Liver (tissue), 9 donors: ENCODE results near the gene ASB12. TPM values are rescaled to one million over a fixed set of nuclear protein-coding genes. Genes with fewer than 3 reads are reported as not detected.

ENCODE experiments used
- DNase-seq: peaks from one replicate; pipeline ENCODE4 v3.0.0-alpha.2; 2017; ENCODE audit warnings: low spot score
- H3K27ac ChIP-seq, 2 donors: one replicate each; pipeline ENCODE4 v1.7.0; 2013; ENCODE audit warnings: inconsistent platforms in 2 of 2, low read length in 2 of 2, control low read depth in 1 of 2, low read depth in 1 of 2, mild to moderate bottlenecking in 1 of 2
- H3K27me3 ChIP-seq, 4 donors: one replicate each; pipeline versions ENCODE4 v1.6.1 to v1.7.0; 2013; ENCODE audit warnings: low read length in 3 of 4, inconsistent platforms in 1 of 4, mild to moderate bottlenecking in 1 of 4, moderate library complexity in 1 of 4; ENCODE audit not compliant: control insufficient read depth in 4 of 4, insufficient read depth in 4 of 4
- H3K36me3 ChIP-seq, 4 donors: one replicate each; pipeline versions ENCODE4 v1.6.1 to v1.7.0; 2013; ENCODE audit warnings: low read length in 3 of 4, mild to moderate bottlenecking in 3 of 4, low read depth in 1 of 4, moderate library complexity in 1 of 4; ENCODE audit not compliant: control insufficient read depth in 4 of 4, insufficient read depth in 3 of 4
- H3K4me1 ChIP-seq, 4 donors: one replicate each; pipeline versions ENCODE4 v1.6.1 to v1.7.0; 2013; ENCODE audit warnings: low read length in 3 of 4, mild to moderate bottlenecking in 3 of 4, moderate library complexity in 1 of 4; ENCODE audit not compliant: control insufficient read depth in 4 of 4, insufficient read depth in 4 of 4
- H3K4me3 ChIP-seq, 3 donors: one replicate each; pipeline versions ENCODE4 v1.6.1 to v1.7.0; 2013; ENCODE audit warnings: low read length in 3 of 3, control low read depth in 1 of 3, low read depth in 1 of 3, mild to moderate bottlenecking in 1 of 3
- H3K9ac ChIP-seq, 2 donors: one replicate each; pipeline ENCODE4 v1.7.0; 2013; ENCODE audit warnings: low read length in 2 of 2, mild to moderate bottlenecking in 2 of 2, moderate library complexity in 2 of 2, control low read depth in 1 of 2, low read depth in 1 of 2
- H3K9me3 ChIP-seq, 4 donors: one replicate each; pipeline versions ENCODE4 v1.6.1 to v1.7.0; 2013; ENCODE audit warnings: low read length in 3 of 4; ENCODE audit not compliant: control insufficient read depth in 4 of 4
- FOXA1 ChIP-seq: IDR thresholded peaks from 2 replicates; pipeline ENCODE4 v1.6.1; 2016; ENCODE audit warnings: antibody characterized with exemption
- FOXA2 ChIP-seq: IDR thresholded peaks from 2 replicates; pipeline ENCODE4 v1.6.1; 2016; ENCODE audit warnings: antibody characterized with exemption
- GABPA ChIP-seq, 2 donors: IDR thresholded peaks in 1 of 2; conservative IDR thresholded peaks in 1 of 2; 2 replicates each; pipeline ENCODE4 v1.6.1; 2016; ENCODE audit warnings: antibody characterized with exemption in 2 of 2, mild to moderate bottlenecking in 1 of 2, moderate library complexity in 1 of 2
- HNF4A ChIP-seq, 2 donors: conservative IDR thresholded peaks; 2 replicates each; pipeline ENCODE4 v1.6.1; 2016; ENCODE audit warnings: antibody characterized with exemption in 2 of 2, mild to moderate bottlenecking in 2 of 2
- HNF4G ChIP-seq: IDR thresholded peaks from 2 replicates; pipeline ENCODE4 v1.6.1; 2016; ENCODE audit warnings: antibody characterized with exemption
- JUND ChIP-seq, 2 donors: IDR thresholded peaks; 2 replicates each; pipeline ENCODE4 v1.6.1; 2016; ENCODE audit warnings: antibody characterized with exemption in 2 of 2
- RAD21 ChIP-seq, 2 donors: IDR thresholded peaks; 2 replicates each; pipeline ENCODE4 v1.6.1; 2016; ENCODE audit warnings: antibody characterized with exemption in 2 of 2, mild to moderate bottlenecking in 2 of 2
- SP1 ChIP-seq: IDR thresholded peaks from 2 replicates; pipeline ENCODE4 v1.6.1; 2018; ENCODE audit warnings: antibody characterized with exemption, mild to moderate bottlenecking
- TAF1 ChIP-seq: conservative IDR thresholded peaks from 2 replicates; pipeline ENCODE4 v1.6.1; 2016; ENCODE audit warnings: antibody characterized with exemption, mild to moderate bottlenecking
- YY1 ChIP-seq: IDR thresholded peaks from 2 replicates; pipeline ENCODE4 v1.6.1; 2016; ENCODE audit warnings: antibody characterized with exemption, mild to moderate bottlenecking
- WGBS: extraction: QIAGEN DNeasy Blood & Tissue Kit; methylation state at CpG from one replicate; pipeline ENCODE4 v1.1.7; 2013; 5-methylcytosine and 5-hydroxymethylcytosine counted together
- polyA plus RNA-seq, 2 donors: library from polyadenylated mRNA; stranded (reverse) in 1 of 2; unstranded in 1 of 2; fragments of 200-250 nt in 1 of 2; fragments of >200 nt in 1 of 2; fragmentation: Nextera tagmentation in 1 of 2; extraction: Ambion mirVana in 1 of 2; gene quantifications; one replicate each; pipeline versions ENCODE4 v1.2.1 to v1.2.3, GENCODE V29; 2013 to 2015
- total RNA-seq, 2 donors: library from RNA; depleted of rRNA; stranded (reverse); fragments of >200 nt; gene quantifications; one replicate each; pipeline ENCODE4 v1.2.3, GENCODE V29; 2014
- TF ChIP-seq, protein P1 (sequence below): IDR thresholded peaks from 2 replicates; pipeline ENCODE4 v1.6.1; 2016; ENCODE audit warnings: antibody characterized with exemption
- TF ChIP-seq, protein P2 (sequence below): IDR thresholded peaks from 2 replicates; pipeline ENCODE4 v1.6.1; 2016; ENCODE audit warnings: antibody characterized with exemption
- TF ChIP-seq, protein P3 (sequence below): fragments of 150-350 bp; IDR thresholded peaks from 2 replicates; pipeline ENCODE4 v1.5.1; 2017; ENCODE audit warnings: improper control_type of control experiment, low read depth, low read length; ENCODE audit not compliant: missing input control
- TF ChIP-seq, protein P4 (sequence below): IDR thresholded peaks from 2 replicates; pipeline ENCODE4 v1.6.1; 2016; ENCODE audit warnings: antibody characterized with exemption, mild to moderate bottlenecking
- TF ChIP-seq, protein P5 (sequence below): IDR thresholded peaks from 2 replicates; pipeline ENCODE4 v1.6.1; 2016; ENCODE audit warnings: antibody characterized with exemption
- donor health status: healthy.
- donor health status: healthy.
- donor health status: healthy.
- donor health status: healthy.
- donor health status: healthy.

ASB12 gene
- total and polyA plus RNA-seq, 4 donors, result 0.03 TPM; not detected in 3

DNA sequence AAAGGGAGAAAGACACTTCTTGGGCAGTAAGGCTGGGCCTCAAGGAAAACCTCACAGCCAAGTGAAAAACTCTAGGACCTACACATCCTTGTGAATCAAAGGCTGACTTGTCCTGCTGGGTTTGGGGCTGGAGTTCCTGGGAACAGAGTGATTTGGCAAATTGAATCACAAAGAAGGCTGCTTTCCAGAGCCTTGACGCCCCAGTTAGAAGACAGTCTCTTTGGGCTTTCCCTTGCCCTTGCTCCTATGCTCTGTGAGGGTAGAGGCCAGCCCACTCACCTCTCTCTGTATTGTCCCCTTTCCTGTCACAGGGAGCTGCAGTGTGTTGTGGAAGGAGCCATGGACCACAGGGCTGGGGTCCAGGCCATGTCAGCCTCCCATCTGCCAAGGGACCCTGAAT lies 34.5 kb downstream of the ASB12 start:
- WGBS, result 92% methylated on average over 1 of the region's 1 CpG

DNA sequence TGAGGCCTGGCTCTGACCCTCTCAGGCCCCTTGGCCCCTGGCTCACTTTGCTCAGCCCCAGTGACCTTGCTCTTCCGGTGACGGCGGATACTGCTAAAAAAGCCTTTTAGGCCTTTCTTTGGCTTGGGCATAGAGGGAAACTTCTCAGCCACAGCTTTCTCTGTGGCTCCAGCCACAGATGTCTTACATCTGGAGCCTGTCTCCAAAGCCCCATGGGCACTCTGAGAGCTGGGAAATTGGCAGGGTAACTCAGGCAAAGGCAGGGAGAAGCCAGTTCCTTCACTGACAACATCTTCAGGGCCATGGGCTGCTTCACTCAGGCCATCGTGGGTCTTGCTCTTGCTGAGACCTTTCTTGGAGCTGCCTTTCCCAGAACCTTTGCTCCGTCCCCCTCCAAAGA lies 37.7 kb downstream of the ASB12 start:
- Histone ChIP-seq H3K4me3 (no peak overlapping the region), H3K9me3 (no peaks in the 10 kb centered on the region), H3K27me3 (no peaks in the 10 kb centered on the region), H3K36me3 (peaks cover 3 to 19% (median 9%) of the 10 kb centered on the region in 4 donors), H3K9ac (no peak overlapping the region), H3K4me1 (no peaks in the 10 kb centered on the region), H3K27ac (no peak overlapping the region)
- TF ChIP-seq, protein P1, sequence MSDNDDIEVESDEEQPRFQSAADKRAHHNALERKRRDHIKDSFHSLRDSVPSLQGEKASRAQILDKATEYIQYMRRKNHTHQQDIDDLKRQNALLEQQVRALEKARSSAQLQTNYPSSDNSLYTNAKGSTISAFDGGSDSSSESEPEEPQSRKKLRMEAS, result no peak
- TF ChIP-seq, protein P2, sequence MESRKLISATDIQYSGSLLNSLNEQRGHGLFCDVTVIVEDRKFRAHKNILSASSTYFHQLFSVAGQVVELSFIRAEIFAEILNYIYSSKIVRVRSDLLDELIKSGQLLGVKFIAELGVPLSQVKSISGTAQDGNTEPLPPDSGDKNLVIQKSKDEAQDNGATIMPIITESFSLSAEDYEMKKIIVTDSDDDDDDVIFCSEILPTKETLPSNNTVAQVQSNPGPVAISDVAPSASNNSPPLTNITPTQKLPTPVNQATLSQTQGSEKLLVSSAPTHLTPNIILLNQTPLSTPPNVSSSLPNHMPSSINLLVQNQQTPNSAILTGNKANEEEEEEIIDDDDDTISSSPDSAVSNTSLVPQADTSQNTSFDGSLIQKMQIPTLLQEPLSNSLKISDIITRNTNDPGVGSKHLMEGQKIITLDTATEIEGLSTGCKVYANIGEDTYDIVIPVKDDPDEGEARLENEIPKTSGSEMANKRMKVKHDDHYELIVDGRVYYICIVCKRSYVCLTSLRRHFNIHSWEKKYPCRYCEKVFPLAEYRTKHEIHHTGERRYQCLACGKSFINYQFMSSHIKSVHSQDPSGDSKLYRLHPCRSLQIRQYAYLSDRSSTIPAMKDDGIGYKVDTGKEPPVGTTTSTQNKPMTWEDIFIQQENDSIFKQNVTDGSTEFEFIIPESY, result no peak
- TF ChIP-seq FOXA2 (no peak), SP1 (no peak)
- DNase-seq, result no peak
- WGBS, result 92% methylated on average over 5 of the region's 5 CpGs

More for the DNA sequence above, 34.5 kb downstream of the ASB12 start:
- no peak overlapping the region for H3K9ac ChIP-seq
- H3K36me3 ChIP-seq, result peaks cover 0 to 17% (median 6%) of the 10 kb centered on the region in 4 donors
- peaks cover 0 to 10% (median 4%) of the 10 kb centered on the region in 4 donors for H3K4me1 ChIP-seq
- no peak overlapping the region for H3K4me3 ChIP-seq
- H3K27me3 ChIP-seq, result no peaks in the 10 kb centered on the region
- TF ChIP-seq, protein P3, sequence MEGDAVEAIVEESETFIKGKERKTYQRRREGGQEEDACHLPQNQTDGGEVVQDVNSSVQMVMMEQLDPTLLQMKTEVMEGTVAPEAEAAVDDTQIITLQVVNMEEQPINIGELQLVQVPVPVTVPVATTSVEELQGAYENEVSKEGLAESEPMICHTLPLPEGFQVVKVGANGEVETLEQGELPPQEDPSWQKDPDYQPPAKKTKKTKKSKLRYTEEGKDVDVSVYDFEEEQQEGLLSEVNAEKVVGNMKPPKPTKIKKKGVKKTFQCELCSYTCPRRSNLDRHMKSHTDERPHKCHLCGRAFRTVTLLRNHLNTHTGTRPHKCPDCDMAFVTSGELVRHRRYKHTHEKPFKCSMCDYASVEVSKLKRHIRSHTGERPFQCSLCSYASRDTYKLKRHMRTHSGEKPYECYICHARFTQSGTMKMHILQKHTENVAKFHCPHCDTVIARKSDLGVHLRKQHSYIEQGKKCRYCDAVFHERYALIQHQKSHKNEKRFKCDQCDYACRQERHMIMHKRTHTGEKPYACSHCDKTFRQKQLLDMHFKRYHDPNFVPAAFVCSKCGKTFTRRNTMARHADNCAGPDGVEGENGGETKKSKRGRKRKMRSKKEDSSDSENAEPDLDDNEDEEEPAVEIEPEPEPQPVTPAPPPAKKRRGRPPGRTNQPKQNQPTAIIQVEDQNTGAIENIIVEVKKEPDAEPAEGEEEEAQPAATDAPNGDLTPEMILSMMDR, result no peak
- no peak for TF ChIP-seq TAF1
- no peak overlapping the region for H3K27ac ChIP-seq
- no peak for DNase-seq
- H3K9me3 ChIP-seq, result no peaks in the 10 kb centered on the region

DNA sequence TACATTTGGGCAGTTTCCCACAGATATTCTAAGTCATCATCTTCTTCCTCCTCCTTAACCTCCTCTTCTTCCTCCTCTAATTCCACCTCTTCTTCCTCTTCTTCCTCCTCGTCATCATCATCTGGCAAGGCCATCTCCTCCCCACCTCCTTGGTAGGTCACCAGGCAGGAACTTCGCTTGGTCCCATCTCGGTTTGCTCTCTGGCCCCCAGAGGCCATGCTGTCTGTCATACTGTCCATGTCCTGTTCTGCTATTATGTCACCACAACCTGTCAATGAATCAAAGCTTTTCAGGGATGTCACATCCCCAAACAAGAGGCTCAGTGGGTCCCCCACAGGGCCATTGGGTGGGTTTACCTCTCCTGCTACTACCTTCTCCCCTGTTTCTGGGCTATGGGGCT lies 38.4 kb downstream of the ASB12 start:
- DNase-seq, result no peak
- no peaks in the 10 kb centered on the region for H3K4me1 ChIP-seq
- peaks cover 3 to 19% (median 10%) of the 10 kb centered on the region in 4 donors for H3K36me3 ChIP-seq
- WGBS, result 99% methylated on average over 3 of the region's 3 CpGs
- H3K9ac ChIP-seq, result no peak overlapping the region
- no peaks in the 10 kb centered on the region for H3K9me3 ChIP-seq
- H3K4me3 ChIP-seq, result no peak overlapping the region
- H3K27ac ChIP-seq, result no peak overlapping the region
- no peaks in the 10 kb centered on the region for H3K27me3 ChIP-seq
- TF ChIP-seq, protein P2, result no peak
- TF ChIP-seq JUND (IDR thresholded peaks at IDR 0.05) (no peak), TAF1 (no peak), HNF4G (no peak), HNF4A (conservative IDR thresholded peaks at IDR 0.05) (no peak), GABPA (IDR thresholded peaks at IDR 0.05 in 1 of 2, conservative IDR thresholded peaks at IDR 0.05 in 1 of 2) (no peak), YY1 (no peak), FOXA1 (no peak), SP1 (no peak), RAD21 (IDR thresholded peaks at IDR 0.05) (no peak)
- TF ChIP-seq, protein P4, sequence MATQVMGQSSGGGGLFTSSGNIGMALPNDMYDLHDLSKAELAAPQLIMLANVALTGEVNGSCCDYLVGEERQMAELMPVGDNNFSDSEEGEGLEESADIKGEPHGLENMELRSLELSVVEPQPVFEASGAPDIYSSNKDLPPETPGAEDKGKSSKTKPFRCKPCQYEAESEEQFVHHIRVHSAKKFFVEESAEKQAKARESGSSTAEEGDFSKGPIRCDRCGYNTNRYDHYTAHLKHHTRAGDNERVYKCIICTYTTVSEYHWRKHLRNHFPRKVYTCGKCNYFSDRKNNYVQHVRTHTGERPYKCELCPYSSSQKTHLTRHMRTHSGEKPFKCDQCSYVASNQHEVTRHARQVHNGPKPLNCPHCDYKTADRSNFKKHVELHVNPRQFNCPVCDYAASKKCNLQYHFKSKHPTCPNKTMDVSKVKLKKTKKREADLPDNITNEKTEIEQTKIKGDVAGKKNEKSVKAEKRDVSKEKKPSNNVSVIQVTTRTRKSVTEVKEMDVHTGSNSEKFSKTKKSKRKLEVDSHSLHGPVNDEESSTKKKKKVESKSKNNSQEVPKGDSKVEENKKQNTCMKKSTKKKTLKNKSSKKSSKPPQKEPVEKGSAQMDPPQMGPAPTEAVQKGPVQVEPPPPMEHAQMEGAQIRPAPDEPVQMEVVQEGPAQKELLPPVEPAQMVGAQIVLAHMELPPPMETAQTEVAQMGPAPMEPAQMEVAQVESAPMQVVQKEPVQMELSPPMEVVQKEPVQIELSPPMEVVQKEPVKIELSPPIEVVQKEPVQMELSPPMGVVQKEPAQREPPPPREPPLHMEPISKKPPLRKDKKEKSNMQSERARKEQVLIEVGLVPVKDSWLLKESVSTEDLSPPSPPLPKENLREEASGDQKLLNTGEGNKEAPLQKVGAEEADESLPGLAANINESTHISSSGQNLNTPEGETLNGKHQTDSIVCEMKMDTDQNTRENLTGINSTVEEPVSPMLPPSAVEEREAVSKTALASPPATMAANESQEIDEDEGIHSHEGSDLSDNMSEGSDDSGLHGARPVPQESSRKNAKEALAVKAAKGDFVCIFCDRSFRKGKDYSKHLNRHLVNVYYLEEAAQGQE, result no peak
- TF ChIP-seq, protein P3, result no peak
- TF ChIP-seq, protein P5, sequence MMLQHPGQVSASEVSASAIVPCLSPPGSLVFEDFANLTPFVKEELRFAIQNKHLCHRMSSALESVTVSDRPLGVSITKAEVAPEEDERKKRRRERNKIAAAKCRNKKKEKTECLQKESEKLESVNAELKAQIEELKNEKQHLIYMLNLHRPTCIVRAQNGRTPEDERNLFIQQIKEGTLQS, result no peak
